Stimulated activated CD8-positive, alpha-beta memory T cell treated with anti-CD3 and anti-CD28 coated beads, Interleukin-7, amount 100 ng/mL, for 48 hours (primary cell): ENCODE data around the gene SLC25A33.
A peak's percentile ranks its signal among the peaks of the same experiment; 100 is the strongest.
"Not testable (repeated sequence)": the region's sequence is repeated elsewhere in the genome, so short reads cannot be mapped to it uniquely, and the experiment has no call there.

Experiments used
- DNase-seq, 2 donors: peaks; one replicate each; pipeline ENCODE4 v3.0.0-alpha.2; 2020; ENCODE audit warnings: low read depth in 1 of 2; ENCODE audit errors: extremely low read depth in 1 of 2

Gene SLC25A33

DNA sequence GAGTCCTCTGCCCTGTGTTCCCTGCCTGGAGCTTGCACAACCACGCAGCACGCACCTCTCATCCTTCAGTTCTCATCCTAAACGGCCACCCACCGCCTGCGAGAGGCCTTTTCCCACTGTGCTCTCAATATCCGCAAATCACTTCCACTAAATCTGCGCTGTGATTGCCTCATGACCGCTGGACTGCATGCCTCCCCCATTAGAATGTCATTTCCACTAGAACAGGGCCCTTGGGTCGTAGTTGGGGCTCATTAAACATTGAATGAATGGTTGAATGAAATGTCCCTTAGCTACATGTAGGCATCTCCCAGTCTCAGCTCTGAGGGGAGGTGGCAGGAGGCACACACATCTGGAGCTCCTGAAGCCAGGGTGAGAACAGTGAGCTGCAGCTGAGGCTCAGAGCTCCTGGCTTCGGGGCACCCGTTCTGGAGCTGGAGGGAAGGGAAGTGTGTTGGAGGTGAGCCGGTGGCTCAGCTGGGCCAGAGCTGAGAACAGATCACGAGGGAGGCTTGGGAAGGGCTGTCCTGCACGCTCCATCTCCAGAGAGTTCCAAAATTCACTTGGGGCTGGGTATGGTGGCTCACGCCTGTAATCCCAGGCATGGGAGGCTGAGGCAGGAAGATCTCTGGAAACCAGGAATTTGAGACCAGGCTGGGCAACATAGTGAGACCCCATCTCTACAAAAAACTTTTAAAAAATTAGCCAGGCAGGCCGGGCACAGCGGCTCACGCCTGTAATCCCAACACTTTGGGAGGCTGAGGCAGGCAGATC, 79.8 kb downstream of the SLC25A33 start:
- no peak for DNase-seq

DNA sequence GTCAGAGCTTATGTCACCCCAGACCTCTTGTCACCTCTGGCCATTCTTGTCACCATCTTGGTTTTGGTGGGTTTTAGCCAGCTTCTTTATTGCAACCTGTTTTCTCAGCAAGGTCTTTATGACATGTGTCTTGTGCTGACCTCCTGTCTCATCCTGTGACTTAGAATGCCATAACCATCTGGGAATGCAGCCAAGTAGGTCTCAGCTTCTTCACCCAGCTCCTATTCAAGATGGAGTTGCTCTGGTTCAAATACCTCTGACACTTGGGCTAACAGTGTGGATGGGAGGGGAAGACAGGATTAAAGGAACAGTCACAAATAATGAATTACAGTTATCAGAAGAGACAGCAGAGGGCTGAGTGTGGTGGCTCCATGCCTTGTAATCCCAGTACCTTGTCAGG, 81.8 kb downstream of the SLC25A33 start:
- no peak for DNase-seq

DNA sequence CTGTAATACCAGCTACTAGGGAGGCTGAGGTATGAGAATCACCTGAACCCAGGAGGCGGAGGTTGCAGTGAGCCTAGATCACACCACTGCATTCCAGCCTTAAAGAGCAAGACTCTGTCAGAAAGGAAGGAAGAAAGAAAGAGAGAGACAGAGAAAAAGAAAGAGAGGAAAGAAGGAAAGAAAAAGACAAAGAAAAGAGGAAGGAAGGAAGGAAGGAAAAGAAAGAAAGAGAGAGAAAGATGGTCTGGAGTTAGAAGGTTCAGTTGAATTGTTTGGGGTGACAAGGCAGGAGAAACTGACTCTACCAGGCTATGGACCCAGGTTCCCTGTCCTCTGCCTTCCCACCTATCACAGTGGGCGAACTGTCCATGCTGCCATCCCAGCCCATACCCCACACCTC, 84.8 kb downstream of the SLC25A33 start:
- DNase-seq: no peak

DNA sequence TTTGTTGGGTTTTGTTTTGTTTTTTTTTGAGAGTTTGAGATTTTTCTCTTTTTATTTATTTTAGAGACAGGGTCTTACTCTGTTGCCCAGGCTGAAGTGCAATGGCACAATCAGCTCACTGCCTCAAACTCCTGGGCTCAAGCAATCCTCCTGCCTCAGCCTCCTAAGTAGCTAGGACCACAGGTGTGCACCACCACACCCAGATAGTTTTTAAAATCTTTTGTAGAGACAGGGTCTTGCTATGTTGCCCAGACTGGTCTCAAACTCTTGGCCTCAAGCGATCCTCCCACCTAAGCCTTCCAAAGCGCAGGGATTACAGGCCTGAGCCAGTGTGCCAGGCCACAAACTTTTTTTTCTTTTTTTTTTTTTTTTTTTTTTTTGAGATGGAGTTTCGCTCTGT, 85.8 kb downstream of the SLC25A33 start:
- not testable (repeated sequence) for DNase-seq

DNA sequence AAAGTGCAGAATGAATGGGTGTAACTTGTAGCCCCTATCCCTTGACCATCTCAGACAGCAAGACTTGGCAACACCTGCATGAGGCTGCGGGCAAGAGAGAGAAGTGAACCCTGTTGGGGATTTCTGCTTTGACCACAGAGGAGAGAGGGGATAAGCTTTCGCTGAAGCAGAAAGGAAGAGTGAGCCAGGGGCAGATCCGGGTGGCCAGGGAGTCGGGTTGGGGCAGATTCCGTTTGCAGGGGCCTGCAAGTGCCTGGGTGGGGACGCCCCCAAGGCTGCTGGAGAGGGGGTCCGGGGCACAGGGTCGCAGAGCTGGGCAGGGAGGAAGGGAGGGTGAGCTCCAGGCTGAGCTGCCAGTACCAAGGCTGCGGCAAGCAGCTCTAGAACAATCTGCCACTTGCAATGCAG, 86.9 kb downstream of the SLC25A33 start:
- no peak for DNase-seq

DNA sequence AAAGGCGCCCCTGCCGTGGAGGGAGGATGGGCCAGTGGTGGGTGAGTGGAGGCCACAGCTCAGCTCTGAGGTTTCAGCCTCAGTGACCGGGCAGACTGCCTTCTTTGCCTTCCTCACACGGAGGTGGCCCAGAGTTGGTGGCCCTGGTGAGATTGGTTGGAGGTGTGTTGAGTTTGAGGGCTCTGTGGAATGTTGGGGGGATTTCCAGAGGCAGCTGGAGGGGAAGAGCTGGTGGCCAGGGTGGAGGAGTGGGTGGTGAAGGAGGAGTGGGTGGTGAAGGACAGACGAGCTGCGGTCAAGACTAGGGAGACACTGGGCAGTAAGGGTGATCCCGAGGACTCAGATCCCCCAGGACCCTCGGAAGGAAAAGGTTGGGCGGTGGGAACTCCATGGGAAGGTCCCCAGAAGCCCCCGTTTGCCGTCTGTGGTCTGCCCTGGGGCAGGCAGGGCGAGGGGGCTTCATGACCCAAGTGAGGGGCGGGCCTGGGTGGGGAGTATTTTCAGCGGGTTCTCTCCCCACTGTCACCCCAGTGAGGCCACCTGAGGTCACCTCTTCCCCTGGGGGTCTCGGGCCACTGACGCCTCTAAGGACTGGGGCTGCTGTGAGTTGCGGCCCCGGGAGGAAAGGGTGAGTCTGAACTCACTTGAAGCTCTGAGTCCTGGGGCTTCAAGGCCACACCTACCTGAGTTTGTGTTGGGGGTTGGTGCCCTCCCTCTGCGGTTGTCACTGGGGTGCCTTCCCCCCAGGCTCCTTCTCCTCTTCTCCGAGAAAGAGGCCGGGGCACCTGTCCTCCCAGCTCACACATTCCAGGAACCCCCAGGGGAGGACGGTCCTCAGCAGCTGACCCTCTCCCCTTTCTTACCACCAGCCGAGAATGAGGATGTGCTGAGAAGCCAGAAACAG, 89.5 kb downstream of the SLC25A33 start:
- peak; percentile 72 to 84 for DNase-seq

DNA sequence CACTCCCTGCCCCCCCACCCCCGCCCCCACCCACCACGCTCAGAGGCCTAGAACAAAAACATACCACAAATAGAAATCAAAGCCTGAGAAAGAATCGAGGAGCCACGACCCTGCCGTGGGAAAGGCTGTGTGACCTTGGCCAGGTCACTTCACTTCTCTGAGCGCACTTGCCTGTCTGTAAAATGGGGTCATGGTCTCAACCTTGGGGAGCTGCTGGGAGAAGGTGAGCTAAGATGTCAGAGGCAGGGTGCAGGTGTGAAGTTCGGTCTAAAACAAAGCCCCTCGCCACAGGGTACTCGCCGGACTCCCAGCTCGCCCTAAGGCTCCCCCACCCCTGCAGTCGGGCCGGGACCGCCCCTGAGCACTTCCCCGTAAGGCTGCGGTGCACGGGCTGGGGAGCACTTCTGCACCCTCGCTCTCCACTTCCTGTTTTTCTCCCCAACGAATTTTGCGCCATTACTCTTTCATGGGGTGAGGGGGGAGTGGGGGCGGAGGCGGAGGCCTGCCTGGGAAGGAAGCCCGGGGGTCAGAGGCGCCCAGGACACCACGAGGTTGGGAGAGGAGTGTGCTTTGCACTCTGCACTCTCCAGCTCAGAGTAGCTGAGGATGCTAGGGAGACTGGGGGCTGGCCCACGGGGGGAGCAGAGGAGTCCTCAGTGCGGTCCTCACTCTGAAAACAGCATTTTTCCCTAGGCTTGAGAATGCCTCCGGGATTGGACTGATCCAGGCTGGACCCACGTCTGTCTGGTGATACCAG, 90.4 kb downstream of the SLC25A33 start:
- peak; percentile 76 to 80 for DNase-seq

DNA sequence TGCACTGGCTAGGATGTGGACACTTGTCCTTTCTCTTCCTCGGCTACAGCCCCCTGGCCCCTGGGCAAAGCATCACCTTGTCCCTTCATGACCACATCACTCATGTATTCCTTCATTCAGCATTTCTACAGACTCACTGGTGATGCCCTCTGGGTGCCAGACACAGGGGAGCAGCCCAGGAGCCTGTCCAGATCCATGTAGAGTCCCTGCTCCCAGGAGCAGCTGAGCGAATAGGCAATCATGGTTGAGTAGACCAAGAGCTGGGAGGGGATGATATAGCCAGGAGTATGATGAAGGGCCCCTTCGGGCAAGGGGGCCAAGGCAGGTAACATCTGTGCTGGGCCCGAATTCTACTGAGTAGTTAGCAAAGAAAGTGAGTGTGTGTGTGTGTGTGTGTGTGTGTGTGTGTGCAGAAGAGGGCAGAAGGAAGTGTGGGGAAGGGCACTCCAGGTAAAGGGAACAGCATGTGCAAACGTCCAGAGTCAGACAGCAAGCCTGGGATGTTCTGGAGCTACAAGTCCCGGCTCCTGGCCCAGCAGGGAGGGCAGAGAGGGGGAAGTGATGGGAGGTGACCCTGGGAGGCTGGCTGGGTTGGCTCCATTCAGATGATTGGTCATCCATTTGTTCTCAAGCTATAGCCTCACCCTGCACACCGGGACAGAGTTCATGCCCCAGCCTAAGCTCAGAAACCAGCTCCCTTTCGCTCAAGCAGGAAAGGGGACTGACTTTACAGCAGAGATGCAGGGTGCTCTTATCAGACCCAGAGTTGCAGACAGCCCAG, 91.3 kb downstream of the SLC25A33 start:
- DNase-seq: no peak

DNA sequence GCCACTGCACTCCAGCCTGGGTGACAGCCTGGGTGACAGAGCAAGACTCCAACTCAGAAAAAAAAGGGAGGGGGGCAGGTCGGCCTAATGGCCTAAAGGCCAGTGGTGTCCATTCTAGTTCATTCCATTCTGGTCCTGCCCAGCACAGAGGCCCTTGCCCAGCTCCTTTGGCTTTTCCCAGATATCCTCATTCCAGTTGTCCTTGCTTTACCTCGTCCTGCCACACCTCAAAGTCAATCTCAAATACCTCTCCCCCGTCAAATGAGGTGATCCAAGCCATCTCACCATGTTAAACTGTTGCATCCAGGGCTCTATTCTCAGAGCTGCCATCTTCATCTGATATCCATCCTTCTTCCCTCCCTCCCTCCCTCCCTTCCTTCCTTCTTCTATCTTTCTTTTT, 92.3 kb downstream of the SLC25A33 start:
- no peak for DNase-seq

DNA sequence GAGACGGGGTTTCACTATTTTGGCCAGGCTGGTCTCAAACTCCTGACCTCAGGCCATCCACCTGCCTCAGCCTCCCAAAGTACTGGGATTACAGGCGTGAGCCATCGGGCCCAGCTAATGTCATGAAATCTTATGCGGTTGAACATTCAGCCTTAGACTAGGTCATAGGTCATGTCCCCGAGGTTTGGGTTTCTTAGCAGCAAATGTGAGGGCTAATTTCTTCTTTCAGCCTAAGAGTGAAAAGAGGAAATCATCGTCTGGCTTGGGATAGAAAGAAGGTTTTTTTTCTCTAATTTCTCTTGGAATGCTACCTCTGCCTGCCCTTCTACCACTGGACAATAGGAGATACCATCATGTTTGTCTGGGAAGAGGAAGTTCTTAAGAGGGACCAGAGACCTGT, 94.2 kb downstream of the SLC25A33 start:
- no peak for DNase-seq

DNA sequence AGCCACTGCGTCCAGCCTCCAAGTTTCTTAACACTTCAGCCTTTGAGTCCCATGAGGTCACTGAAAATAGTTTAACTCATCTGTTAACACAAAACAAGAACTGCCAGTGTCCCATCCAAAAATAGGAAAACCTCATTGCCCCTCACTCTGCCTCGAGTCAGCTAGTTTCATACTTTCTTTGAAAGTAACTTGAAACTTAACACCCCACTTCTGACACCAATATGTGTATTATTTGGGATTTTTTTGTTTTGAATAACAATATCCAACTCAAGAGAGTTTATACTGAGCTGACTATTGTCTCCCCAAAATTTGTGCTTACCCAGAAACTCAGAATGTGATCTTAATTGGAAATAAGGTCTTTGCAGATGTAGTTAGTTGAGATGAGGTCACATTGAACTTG, 95.3 kb downstream of the SLC25A33 start:
- DNase-seq: no peak
